ENCODE data around the gene NAIF1.

DNA sequence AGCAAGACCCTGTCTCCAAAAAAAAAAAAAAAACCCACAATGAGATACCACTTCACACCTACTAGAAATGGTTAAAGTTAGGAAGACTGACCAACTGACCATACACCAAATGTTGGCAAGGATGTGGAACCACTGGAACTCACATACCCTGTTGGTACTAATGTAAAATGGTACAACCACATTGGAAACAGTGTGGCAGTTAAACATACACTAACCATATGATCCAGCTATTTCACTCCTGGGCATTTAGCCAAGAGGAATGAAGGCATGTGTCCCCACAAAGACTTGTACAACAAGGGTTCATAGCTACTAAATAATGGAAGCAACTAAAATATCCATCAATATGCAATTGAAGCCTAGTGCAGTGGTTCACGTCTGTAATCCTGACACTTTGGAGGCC, 21.3 kb downstream of the NAIF1 start:
- TF ChIP-seq FOXJ3 (CRISPR knock-in tag; IDR thresholded peaks at IDR 0.05) (no peak), YY1 (IDR thresholded peaks at IDR 0.05; ENCODE audit: low read depth) (no peak), MXI1 (IDR thresholded peaks at IDR 0.05; ENCODE audit: low read depth, low read length) (no peak), POLR2AphosphoS5 (IDR thresholded peaks at IDR 0.05; ENCODE audit: low read depth, low read length) (no peak), TCF12 (IDR thresholded peaks at IDR 0.05) (no peak), CHD2 (IDR thresholded peaks at IDR 0.05; ENCODE audit: low read length, partially characterized antibody) (no peak), RCOR1 (IDR thresholded peaks at IDR 0.05; ENCODE audit: low read length) (no peak)
- TF ChIP-seq, protein P1, sequence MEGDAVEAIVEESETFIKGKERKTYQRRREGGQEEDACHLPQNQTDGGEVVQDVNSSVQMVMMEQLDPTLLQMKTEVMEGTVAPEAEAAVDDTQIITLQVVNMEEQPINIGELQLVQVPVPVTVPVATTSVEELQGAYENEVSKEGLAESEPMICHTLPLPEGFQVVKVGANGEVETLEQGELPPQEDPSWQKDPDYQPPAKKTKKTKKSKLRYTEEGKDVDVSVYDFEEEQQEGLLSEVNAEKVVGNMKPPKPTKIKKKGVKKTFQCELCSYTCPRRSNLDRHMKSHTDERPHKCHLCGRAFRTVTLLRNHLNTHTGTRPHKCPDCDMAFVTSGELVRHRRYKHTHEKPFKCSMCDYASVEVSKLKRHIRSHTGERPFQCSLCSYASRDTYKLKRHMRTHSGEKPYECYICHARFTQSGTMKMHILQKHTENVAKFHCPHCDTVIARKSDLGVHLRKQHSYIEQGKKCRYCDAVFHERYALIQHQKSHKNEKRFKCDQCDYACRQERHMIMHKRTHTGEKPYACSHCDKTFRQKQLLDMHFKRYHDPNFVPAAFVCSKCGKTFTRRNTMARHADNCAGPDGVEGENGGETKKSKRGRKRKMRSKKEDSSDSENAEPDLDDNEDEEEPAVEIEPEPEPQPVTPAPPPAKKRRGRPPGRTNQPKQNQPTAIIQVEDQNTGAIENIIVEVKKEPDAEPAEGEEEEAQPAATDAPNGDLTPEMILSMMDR (IDR thresholded peaks at IDR 0.05) = no peak
- TF ChIP-seq, protein P2, sequence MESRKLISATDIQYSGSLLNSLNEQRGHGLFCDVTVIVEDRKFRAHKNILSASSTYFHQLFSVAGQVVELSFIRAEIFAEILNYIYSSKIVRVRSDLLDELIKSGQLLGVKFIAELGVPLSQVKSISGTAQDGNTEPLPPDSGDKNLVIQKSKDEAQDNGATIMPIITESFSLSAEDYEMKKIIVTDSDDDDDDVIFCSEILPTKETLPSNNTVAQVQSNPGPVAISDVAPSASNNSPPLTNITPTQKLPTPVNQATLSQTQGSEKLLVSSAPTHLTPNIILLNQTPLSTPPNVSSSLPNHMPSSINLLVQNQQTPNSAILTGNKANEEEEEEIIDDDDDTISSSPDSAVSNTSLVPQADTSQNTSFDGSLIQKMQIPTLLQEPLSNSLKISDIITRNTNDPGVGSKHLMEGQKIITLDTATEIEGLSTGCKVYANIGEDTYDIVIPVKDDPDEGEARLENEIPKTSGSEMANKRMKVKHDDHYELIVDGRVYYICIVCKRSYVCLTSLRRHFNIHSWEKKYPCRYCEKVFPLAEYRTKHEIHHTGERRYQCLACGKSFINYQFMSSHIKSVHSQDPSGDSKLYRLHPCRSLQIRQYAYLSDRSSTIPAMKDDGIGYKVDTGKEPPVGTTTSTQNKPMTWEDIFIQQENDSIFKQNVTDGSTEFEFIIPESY (IDR thresholded peaks at IDR 0.05; ENCODE audit: borderline replicate concordance, low read depth) = no peak
- TF ChIP-seq, protein P3, sequence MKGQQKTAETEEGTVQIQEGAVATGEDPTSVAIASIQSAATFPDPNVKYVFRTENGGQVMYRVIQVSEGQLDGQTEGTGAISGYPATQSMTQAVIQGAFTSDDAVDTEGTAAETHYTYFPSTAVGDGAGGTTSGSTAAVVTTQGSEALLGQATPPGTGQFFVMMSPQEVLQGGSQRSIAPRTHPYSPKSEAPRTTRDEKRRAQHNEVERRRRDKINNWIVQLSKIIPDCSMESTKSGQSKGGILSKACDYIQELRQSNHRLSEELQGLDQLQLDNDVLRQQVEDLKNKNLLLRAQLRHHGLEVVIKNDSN (IDR thresholded peaks at IDR 0.05; ENCODE audit: borderline replicate concordance, low read depth) = no peak

Data from SK-N-SH (cell line).